AG04450 (cell line): Measurements from ENCODE around the gene GPAM. TPM values are rescaled to one million over a fixed set of nuclear protein-coding genes. Genes with fewer than 3 reads are reported as not detected.

Experiments used
- CTCF ChIA-PET: fragments of 300-600, 350-600 bp; formaldehyde crosslinking; extraction: SDS; loops from one replicate; lab custom pipeline; 2022; ENCODE audit warnings: antibody characterized with exemption, inconsistent platforms; lab: Charles Lee
- POLR2A ChIA-PET: fragments of 350-600 bp; formaldehyde crosslinking; extraction: SDS; loops from one replicate; lab custom pipeline; 2021; ENCODE audit warnings: antibody characterized with exemption, inconsistent platforms; lab: Yijun Ruan, JAX
- DNase-seq: peaks from one replicate; pipeline ENCODE4 v3.0.0-alpha.2; 2011; ENCODE audit warnings: low read depth, low spot score
- H3K27ac ChIP-seq: one replicate; pipeline ENCODE4 v1.5.1; 2012; ENCODE audit warnings: low read depth, low read length, control low read depth
- H3K27me3 ChIP-seq: one replicate; pipeline ENCODE4 v1.6.0; 2012; ENCODE audit warnings: low read length; ENCODE audit not compliant: control insufficient read depth, insufficient read depth
- H3K4me3 ChIP-seq: 2 replicates; pipeline ENCODE4 v1.5.1; 2011; ENCODE audit warnings: mild to moderate bottlenecking, low read depth, low read length, control low read depth
- H3K9me3 ChIP-seq: 2 replicates; pipeline ENCODE4 v1.5.1; 2012; ENCODE audit warnings: low read length; ENCODE audit not compliant: control insufficient read depth, insufficient read depth
- polyA plus RNA-seq: library from polyadenylated mRNA; depleted of rRNA; stranded (reverse); fragments of >200 nt; gene quantifications from 2 replicates; pipeline ENCODE4 v1.2.3, GENCODE V29; 2011
- TF ChIP-seq, protein P1 (sequence below): IDR thresholded peaks from 2 replicates; pipeline ENCODE4 v1.5.1; 2011; ENCODE audit warnings: low read depth, low read length, control low read depth, inconsistent platforms

The GPAM gene
- polyA plus RNA-seq, 1 experiment = 10.6 TPM

DNA sequence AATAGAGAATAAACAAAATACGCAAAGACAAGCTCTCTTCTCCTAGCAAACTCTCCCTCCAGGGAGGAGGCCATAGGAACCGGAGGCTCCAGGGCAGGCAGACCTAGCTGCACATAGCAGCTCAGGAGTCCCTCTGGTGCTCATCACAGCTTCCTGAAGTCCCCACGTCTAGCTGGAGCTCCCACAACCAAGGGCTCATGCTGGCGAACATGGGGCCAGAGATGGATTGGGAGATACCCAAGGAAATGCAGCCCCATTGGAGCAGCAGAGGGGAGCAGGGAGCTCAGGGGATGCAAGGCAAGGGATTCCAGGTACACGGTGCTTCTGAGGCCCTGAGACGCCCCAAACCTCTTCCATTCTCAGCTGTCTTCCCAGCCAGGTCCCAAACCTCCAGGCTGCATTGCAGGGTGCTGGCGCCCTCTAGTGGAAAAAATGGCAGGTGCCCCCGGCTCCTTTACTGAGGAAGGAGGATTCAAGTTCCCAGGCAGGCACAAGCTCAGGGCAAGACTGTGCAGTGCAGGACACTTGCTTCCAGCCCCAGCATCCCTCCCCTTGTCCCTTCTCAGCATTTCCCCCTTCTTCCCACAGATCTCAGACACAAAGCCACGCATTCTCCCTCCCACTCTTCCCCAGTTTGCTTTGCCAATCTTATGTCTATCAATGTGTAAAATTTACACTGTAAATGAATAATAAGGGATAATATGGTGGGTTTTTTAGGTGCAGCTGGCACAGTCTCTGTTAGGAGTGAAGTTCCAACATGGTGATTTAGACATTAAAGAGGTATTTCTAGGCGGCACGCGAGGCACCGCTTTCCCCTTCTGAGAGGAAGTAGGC is 46.2 kb downstream of the GPAM start:
- no peaks in the 10 kb centered on the region for H3K9me3 ChIP-seq
- peaks cover 7% of the 10 kb centered on the region for H3K27me3 ChIP-seq
- H3K27ac ChIP-seq = no peak overlapping the region
- TF ChIP-seq, protein P1, sequence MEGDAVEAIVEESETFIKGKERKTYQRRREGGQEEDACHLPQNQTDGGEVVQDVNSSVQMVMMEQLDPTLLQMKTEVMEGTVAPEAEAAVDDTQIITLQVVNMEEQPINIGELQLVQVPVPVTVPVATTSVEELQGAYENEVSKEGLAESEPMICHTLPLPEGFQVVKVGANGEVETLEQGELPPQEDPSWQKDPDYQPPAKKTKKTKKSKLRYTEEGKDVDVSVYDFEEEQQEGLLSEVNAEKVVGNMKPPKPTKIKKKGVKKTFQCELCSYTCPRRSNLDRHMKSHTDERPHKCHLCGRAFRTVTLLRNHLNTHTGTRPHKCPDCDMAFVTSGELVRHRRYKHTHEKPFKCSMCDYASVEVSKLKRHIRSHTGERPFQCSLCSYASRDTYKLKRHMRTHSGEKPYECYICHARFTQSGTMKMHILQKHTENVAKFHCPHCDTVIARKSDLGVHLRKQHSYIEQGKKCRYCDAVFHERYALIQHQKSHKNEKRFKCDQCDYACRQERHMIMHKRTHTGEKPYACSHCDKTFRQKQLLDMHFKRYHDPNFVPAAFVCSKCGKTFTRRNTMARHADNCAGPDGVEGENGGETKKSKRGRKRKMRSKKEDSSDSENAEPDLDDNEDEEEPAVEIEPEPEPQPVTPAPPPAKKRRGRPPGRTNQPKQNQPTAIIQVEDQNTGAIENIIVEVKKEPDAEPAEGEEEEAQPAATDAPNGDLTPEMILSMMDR = peak; percentile 92
- POLR2A ChIA-PET = no interaction called here
- H3K4me3 ChIP-seq = no peak overlapping the region
- peak; percentile 16 for DNase-seq
- CTCF ChIA-PET = interaction anchor here (0.5 to 10.8 kb wide), 56 partner anchors 9 to 1831 kb away, joined by 3 to 145 read pairs (median 4); partner anchors contain the start of genes ADRA2A and GPAM

DNA sequence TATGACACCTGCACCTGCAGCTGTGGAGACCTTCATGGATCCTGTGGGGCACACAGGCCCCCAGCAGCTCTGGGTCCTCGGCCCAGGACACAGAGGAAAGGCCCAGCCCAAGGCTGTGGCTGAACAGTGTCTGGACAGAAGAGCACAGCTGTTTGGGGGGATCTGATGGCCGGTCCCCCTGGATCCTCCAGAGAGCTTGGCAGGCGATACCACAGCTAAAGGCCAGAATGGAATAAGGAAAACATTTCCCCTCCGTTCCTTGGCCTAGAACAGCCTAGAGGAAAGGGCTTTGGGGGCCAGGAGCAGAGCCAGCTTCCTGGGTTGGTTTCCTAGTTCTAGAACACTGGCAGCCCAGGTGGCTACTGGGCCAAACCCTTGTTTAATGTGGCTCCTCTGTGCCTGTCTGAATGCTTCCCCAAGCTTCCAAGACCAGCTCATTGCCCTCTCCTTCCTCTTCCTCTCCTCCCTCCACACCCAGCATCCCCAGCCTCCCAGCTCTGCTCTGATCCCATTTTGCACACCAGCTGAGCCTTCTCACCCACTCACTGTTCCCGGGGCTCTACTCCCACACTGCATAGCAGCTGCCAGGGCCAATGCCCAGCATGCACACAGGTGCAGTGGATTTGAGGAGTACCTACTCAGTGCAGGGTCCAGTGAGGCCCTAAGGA is 46.9 kb downstream of the GPAM start:
- no peak for DNase-seq
- ChIA-PET POLR2A (no interaction called here), CTCF (interaction anchor here (0.5 to 10.8 kb wide), 46 partner anchors 8 to 1830 kb away, joined by 3 to 145 read pairs (median 5); partner anchors contain the start of genes ADRA2A and GPAM)
- Histone ChIP-seq H3K27ac (no peak overlapping the region), H3K9me3 (no peaks in the 10 kb centered on the region), H3K27me3 (peaks cover 7% of the 10 kb centered on the region), H3K4me3 (no peak overlapping the region)
- TF ChIP-seq, protein P1 = no peak

DNA sequence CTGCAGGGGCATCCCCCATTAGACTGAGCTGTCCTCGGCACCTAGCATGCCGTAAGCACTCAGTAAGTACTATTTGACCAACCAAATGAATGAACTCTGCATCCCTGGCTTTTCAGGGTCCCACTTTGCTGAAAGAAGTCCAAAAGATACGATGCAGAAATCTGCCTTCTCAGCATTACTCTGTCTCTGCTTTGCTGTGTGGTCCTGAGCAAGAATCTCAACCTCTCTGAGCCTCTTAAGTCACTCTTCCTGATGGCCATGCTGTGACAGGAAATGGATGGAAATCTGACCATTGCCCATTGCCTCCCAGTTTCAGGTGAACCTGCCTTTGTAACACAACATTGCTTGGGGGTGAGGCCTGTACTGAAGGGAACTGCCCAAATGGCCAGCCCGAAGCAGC is 48.0 kb downstream of the GPAM start:
- no peak for DNase-seq

DNA sequence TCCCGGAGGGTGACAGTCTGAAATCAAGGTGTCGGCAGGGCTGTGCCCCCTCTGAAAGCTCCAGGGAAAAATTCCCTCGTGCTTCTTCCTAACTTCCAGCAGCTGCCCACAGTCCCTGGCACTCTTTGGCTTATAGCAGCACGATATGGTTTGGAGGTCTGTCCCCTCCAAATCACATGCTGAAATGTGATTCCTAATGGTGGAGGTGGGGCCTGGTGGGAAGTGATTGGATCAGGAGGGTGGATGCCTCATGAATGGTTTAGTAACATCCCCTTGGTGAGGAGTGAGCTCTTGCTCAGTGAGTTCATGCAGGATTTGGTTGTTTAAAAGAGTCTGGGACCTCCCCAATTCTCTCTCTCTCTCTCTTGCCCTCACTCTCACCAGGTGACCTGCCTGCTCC is 51.1 kb downstream of the GPAM start:
- no peaks in the 10 kb centered on the region for H3K9me3 ChIP-seq
- TF ChIP-seq, protein P1 = no peak
- H3K4me3 ChIP-seq = no peak overlapping the region
- ChIA-PET CTCF (no interaction called here), POLR2A (no interaction called here)
- peaks cover 4% of the 10 kb centered on the region for H3K27me3 ChIP-seq
- DNase-seq = no peak
- no peak overlapping the region for H3K27ac ChIP-seq

More for the DNA sequence above, 48.0 kb downstream of the GPAM start:
- TF ChIP-seq, protein P1 = no peak
- no peaks in the 10 kb centered on the region for H3K9me3 ChIP-seq
- ChIA-PET POLR2A (no interaction called here), CTCF (interaction anchor here (1.2 to 10.8 kb wide), 8 partner anchors 12 to 1525 kb away, joined by 3 to 145 read pairs (median 18); partner anchors contain the start of gene ADRA2A)
- no peak overlapping the region for H3K27ac ChIP-seq
- no peak overlapping the region for H3K4me3 ChIP-seq
- H3K27me3 ChIP-seq = peaks cover 4% of the 10 kb centered on the region
